ENCODE measurements around the gene CHPF.

- TF ChIP-seq MAX (IDR thresholded peaks at IDR 0.05): no peak
- no peak for TF ChIP-seq CTCF (IDR thresholded peaks at IDR 0.05; ENCODE audit: low read depth, low read length, missing input control)
- no peak for TF ChIP-seq REST (IDR thresholded peaks at IDR 0.05)
Observed at GRCh38 chr2:219553168-219553417, 9.5 kb upstream of the CHPF start.

Data from liver (tissue), 2 donors.